Epidermal melanocyte (primary cell): ENCODE data around the gene IFI27L2.

Experiments used
- DNase-seq: peaks from one replicate; pipeline ENCODE4 v3.0.0; 2011; ENCODE audit warnings: low spot score; ENCODE audit not compliant: insufficient read length

IFI27L2 gene

DNA sequence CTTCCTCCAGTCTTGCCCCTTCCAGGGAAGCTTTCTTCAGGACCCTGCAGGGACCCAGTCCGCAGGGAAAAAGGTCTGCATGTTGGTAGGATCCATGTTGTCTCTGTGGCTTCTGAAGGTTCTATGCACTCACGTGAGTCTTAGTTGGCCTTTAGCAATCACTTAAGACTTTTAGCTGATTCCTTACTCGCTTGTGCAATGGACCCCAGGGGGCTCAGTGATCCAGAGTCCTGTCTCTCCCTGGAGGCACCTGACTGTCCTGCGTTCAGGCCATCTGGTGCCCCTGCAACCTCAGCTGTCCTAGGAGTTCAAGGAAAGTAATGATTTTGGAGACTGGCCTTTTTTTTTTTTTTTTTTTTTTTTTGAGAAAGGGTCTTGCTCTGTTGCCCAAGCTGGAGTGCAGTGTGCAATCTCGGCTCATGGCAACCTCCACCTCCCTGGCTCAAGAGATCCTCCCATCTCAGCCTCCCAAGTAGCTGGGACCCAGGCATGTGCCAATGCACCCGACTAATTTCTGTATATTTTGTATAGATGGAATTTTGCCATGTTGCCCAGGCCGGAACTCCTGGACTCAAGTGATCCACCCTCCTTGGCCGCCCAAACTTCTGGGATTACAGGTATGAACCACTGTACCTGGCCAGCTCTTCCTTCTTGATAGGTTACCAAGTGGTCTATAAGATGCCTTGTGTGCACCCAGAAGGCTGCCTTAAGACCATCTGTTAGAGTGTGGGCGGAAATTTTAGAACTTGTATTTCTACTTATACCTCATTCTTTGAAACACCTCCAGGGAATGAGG is 4.6 kb downstream of the IFI27L2 start:
- DNase-seq, result no peak

DNA sequence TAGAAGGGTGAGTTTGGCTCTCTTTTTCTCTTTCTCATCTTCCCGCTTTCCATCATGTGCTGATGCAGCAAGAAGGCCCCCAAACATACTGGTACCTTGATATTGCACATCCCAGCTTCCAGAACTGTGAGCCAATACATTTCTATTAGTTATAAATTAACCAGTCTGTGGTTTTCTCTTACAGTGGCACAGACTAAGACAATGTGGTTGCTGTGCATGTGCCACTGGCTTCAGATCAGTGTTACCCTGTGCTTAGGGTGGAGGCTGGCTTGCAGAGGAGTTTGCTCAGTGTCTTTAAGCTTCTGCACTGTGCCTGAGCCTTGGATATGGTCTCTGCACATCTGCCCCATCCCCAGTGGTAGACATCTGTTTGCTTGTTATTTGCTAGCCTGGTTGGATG is 5.5 kb downstream of the IFI27L2 start:
- DNase-seq, result no peak

DNA sequence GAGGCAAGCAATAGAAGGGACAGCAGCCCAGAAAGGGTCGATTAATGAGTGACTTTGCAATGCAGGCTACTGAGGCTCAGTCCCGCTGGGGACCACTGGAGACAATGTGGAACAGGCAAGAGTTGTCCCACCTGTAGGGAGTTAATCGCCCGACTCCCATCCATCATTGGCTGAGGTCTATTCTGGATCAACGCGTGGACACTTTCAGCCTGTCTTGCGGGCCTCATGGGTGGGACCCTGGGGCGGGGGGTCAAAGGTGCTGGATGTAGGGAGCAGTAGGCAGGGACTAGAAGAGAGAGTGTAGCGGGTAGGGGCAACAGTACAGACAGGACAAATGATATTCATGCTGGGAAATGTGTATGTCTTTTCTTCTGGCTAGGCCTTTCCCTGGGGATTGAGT is 6.1 kb downstream of the IFI27L2 start:
- no peak for DNase-seq

DNA sequence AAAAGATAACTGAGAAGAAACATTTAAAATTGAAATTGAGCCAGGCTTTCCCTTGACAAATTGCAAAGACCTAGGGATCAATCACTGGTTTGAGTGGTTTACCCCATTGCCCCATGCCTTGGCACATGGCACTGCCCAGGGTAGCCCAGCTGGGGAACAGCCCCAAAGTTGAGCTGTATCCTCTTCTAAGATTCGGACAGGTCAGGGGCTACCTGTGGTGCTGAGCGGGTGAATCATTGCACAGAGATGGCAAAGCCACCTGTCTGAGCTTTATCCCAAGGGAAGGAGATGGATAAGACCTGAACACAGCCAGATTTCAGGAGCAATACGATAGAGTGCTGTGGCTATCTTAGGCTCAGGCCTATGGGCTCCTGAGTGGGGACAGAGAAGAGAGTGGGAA is 7.0 kb downstream of the IFI27L2 start:
- DNase-seq, result no peak

DNA sequence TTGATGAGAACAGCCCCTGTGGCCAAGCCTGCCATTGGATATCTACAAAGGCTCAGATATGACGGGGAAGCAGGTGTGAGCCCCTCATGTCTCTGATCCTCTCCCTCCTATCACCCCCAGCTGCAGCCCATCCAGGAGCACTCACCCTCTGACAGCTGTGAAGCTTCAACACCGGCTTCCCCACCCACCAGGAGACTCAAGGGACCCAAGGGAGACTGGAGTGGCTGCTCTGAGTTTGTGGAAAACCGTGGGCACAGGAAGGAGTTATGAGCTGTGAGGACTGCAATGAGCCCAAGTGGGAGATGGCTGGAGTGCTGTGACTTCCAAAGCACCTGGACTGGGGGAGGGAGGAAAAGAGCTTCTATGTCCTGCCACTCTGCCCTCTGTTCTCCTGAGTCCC is 7.9 kb downstream of the IFI27L2 start:
- DNase-seq, result no peak

DNA sequence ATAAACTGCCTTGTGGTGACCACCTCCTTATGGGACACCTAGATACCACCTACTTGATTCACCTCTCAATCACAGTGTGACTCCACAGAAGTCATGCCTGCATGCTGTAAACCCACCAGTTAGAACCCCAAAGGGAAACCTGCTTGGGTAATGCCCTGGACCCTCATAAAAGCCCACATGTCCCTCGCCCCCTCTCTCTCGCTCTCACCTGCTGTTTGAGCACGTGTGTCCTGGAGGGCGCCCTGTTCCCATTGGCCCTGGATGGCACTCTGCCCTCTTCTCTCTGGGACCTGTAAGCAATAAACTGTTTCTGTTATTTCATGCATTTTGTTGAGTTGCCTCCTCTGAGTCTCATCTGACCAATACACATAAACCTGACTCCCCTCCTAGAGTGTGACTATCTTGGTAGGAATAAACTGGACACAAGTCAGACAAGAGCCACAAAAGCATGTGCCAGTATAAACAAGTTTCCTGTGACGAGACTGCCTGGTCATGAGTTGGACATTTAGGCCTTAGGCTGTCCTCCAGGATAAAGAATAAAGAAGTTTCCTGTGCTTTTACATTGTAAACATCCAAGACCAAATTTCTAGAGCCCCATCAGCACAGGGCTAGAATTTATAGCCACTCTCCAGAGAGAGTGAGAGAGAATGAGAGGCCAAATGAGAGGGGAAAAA is 8.6 kb downstream of the IFI27L2 start:
- DNase-seq, result no peak

DNA sequence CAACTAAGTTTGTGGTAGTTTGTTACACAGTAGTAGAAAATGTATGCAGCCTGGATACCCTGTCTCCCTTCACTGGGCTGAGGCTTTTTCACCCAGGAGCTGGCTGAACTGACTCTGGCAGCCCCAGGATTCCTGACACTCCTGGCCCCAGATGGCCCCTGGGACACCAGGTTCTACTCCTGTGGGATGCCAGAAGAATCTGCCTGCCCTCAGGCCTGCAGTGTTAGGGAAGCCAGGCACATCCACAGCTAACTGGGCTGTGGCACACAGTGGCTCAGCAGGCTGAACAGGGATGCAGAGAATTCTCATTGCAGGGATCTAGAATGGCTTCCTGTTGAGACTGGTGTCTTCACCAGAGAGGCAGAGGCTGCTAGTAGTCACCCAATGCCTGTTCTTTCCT is 10.3 kb downstream of the IFI27L2 start:
- no peak for DNase-seq

DNA sequence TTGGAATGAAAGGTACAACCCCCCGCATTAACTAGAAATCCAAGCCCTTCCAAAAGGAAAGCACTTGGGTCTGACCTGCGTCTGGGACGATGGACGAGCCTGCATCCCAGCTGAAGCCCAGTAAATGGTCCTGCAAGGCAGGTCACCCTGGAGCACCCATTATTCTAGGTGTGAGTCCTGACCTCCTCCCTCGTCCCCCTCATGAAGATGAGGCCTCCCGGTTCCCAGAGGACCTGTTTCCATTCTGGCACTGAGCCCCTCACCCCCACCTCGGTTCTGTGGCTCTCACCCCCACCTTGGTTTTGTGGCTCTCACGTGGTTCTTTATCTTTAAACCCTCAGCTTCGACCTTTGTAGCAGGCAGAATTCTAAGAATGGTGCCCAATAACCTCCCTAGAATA is 11.5 kb downstream of the IFI27L2 start:
- DNase-seq, result no peak

DNA sequence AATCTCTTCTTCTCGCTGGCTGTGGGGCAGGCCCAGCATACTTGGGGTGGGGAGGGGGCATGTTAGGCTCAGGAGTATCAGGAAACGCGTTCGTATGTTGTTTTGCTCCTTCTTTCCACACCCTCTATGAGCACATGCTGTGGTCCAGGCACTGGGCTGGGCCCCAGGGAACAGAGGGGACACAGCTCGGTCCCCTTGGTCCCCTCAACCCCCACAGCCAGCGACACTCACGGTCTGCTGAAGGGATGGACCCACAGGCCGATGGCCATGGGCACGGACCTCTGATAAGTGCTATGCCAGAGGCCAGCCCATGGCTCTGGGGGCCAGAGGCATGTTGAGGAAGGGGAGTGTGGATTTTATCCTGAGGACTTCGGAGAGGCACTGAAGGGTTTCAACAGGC is 12.7 kb downstream of the IFI27L2 start:
- no peak for DNase-seq

DNA sequence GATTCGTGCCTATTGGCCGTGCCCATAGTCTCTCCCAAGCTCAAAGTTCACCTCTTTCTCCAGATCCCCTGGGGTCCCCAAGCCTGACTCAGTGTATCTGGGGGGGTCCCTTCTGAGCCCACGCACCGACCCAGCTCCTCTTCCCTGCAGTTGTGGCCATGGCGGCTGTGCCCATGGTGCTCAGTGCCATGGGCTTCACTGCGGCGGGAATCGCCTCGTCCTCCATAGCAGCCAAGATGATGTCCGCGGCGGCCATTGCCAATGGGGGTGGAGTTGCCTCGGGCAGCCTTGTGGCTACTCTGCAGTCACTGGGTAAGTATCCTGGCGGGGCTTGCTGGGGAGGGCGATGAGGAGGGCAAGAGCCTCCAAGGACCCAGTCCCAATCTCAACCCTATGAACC is 13.8 kb downstream of the IFI27L2 start:
- no peak for DNase-seq

DNA sequence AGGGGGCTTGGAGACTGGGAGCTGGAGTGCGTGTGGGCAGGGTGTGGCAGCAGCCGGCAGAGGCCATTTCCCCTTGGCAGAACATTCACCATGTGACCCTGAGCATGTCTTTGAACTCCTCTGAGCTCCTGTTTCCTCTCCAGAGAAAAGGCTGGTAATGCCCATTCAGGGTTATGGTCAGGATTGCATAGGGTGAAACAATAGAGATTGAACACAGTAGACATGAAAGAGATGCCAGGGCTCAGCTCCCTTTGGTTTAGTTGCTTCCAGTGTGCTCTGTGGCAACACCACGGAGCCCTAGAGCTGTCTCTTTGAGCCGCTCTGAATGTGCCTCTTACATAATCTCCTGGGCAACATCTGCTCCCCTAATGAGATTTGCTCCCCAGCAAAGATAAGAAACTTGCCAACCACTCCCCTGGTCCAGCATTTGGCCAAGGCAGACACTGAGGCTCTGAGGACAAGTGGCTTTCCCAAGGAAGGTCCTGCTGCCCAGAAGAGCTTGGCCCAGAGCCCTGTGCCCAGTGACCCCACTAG is 14.3 kb downstream of the IFI27L2 start:
- no peak for DNase-seq

DNA sequence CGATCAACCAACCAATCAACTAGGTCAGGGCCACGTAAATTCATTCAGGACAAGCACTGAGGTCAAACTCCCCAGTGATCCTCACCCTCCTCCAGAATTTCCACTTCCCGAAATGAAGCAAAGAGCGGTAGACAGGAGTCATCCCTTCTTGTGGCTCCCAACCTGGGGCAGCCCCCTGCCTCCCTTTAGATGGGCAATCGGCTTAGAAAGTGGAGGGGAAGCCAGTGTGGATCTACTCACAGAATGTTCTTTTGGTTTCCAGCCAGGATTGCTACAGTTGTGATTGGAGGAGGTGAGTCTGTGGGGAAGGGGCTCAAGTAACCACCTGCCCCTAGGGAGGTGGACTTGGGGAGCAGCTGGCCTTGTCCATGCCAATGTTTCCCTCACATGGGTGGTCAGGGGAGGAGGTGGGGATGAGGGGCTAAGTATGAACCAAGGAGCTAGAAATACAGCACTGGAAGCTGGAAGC is 14.8 kb downstream of the IFI27L2 start:
- DNase-seq, result no peak

DNA sequence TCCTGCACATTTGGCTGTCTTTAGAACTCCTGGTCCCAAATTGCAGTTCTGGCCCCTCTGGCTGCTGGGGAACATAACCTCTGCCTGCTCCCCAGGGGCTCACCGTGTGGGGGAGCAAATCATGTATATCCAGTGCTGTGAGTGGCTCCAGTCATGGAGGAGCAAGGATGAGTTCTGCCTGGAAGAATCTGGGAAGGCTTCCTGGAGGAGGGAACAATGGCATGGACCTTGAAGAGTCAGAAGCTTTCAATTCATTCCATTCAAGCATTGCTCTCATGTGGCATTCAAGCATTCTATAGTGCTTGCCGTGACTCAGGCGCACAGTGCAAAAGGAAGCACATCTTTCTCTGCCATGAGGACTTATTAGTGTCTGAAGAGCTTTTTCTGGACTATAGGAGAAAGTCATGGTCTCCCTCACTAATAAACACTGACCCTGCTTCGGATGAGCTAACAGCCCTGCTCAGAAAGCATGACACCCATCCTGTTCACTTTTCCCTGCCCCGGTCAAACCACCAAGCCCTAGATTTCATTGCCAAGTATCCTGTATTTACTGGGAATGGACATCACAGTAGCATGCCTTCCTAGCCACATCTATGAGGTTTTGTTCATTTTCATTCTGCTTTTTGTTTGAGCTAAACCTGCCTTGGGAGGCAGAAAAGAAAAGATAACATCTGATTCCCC is 15.4 kb downstream of the IFI27L2 start:
- DNase-seq, result no peak

DNA sequence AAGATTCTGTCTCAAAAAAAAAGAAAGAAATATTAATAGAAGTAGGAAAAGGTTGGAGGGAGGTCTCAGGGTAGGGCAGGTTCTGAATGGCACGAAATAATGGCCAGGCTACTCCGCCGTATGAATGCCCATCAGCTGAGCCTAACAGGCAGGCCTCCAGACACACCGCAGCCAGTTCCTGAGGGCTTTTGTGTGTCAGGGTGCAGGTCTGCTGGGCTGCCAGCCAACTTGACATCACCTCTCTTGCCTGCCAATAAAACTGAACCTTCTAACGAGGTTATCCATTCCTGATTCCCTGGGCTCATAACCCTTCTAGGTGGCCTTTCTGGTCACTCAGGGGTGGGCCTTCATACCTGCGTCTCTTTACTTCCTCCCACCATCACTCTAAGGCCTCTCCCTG is 15.9 kb downstream of the IFI27L2 start:
- no peak for DNase-seq

DNA sequence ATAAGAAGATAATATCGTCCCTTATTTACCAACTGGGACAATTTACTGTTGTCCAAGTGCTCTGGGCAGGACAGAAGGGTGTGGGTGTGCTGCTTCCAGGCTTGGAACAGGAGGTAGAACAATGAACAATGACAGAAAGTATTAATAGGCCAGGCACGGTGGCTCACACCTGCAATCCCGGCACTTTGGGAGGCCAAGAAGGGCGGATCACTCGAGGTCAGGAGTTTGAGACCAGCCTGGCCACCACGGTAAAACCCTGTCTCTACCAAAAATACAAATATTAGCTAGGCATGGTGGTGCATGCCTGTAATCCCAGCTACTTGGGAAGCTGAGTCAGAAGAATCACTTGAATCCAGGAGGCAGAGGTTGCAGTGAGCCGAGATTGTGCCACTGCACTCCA is 16.3 kb downstream of the IFI27L2 start:
- DNase-seq, result no peak

DNA sequence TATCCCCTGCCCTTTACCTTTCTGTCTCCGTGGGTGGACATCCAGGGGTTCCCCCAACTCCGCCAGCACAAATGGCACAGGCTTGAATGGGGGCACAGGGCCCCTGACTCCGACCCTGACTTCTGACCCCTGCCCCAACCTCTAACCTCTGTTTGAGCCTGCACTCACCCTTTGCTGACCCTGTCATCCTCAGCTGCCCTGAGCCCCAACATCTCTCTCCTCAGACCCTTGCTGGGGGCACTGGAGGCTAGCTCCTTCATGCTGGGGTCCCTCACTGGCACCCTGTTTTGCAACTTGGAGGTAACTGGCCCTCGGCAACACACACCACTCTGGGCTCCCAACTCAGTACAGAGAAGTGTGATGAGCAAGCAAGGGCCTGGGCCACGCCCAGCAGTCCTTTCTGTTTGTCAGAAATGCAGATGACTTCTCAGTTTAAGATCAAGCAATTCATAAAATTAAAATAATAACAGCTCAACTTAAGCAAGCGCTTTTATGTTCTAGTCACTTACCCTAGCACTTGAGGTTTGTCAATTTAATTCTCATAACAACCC is 16.8 kb downstream of the IFI27L2 start:
- no peak for DNase-seq

DNA sequence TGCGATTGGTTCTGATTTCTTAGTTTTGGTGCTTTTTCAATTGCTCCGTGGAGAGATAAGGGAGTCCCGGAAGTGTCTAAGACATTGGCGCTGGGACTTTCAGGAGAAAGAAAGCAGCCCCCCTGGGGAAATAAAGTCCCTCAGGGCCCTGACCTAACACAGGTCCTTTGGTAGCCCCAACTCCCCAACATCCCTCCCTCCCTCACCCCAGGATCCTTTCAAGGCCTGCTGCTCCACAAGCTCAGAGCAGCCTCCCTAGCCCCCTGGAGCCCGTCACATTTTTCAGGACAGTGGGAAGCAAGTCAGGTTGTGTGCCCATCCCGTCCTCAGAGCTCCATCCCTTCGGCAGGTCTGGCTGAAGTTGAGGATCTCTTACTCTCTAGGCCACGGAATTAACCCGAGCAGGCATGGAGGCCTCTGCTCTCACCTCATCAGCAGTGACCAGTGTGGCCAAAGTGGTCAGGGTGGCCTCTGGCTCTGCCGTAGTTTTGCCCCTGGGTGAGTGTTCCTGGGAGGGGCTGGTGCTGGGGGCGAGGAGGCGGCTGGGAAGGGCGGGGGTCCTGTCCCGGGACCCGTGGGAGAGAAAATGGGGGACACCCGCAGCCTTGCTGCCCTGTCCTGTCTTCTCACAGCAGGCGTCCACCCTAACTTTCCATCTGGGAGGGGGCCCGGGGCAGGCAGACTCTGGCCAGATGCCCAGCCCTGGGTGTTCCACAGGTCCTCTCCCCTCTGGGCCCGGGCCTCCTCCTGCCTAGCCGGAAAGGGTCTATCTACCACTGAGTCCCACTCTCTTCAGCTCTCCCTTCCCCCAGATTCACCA is 17.9 kb downstream of the IFI27L2 start:
- DNase-seq, result no peak

DNA sequence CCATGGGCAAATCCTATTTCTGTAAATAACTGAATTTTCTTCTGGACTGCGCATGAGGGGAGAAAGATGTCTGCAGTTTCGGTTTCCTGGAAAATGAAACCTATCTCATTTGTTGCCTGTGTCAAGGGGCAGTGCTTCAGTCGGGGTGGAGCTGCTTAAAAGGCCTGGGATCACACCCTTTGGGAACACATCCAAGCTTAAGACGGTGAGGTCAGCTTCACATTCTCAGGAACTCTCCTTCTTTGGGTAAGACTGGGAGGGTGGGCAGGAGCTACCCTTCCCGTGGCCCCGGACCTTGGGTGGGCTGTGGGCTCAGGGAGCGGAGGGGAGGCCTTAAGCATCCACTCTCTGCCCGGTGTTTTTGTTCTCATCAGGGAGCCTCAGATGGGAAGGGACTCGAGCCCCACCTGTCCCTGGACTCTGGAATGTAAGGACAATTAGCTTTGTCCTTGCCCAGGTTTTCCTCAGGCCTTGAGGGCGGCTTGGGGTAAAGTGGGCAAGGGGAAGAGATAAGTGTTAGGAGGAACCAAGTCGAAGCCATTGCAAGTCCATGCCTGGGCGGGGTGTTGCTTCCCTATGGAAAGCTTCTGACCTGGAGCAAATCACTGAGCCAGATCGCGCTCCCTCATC is 18.7 kb downstream of the IFI27L2 start, which contains the start of gene IFI27:
Gene IFI27, plus strand, starts transcription at position 185 of the 630 bp plus-strand sequence.
- no peak for DNase-seq

DNA sequence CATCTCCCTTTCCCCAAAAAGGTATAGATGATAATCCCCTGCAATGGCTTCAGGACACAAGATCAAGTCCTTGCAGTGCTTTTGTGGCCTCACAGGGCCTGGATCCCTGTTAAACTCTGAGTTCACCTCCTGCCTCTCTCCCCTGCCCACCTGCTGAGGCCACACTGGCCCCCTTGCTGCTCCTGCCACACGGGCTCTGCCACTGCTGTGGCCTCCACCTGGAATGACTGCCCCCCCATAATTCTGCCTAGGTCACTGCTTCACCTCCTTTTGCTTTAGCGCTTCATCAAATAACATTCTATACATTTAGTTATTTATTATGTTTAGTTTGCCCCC is 19.5 kb downstream of the IFI27L2 start:
- no peak for DNase-seq

DNA sequence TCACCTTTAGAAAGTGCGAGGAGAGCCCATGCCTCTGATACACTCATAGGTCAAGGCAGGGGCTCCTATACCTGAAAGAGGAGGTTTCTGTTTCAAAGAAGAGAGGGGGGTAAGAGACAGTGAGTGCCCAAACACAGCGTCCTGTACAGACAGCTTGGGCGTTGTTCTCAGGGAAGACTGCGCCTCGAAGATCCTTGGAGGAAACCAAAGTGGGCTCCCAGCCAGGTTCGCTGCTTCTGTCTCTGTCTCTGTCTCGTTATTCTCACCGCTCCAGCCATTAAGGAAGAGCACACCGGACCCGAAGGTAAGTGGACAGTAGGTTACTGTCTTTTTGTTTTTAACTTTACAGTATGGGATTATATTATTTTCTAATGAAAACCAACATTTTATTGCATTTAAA is 24.7 kb downstream of the IFI27L2 start:
- DNase-seq, result no peak
